ENCODE results near the gene UCHL5.

- TF ChIP-seq CTCF (conservative IDR thresholded peaks at IDR 0.05; ENCODE audit: low read depth in 2 of 2) (no peak), EZH2 (IDR thresholded peaks at IDR 0.05; ENCODE audit: low read depth, unreplicated experiment) (no peak), EZH2phosphoT487 (IDR thresholded peaks at IDR 0.05; ENCODE audit: unreplicated experiment) (no peak), CREB1 (CRISPR knock-in tag; IDR thresholded peaks at IDR 0.05; ENCODE audit: low read depth) (no peak), POLR2AphosphoS5 (IDR thresholded peaks at IDR 0.05; ENCODE audit: low read depth) (no peak), ZNF331 (CRISPR knock-in tag; IDR thresholded peaks at IDR 0.05; ENCODE audit: low read depth) (no peak)
These were observed 90.1 kb downstream of the UCHL5 start for GRCh38 chr1:192969091-192969490.

All from GM23338 (cell line).